IMR-90 (cell line): ENCODE data around the gene NCSTN. TPM values are rescaled to one million over a fixed set of nuclear protein-coding genes. Genes with fewer than 3 reads are reported as not detected.

Experiments
- ATAC-seq: fragments of 200-7000 bp; cut with Tn5 transposase; 2 replicates; pipeline ENCODE4 v1.9.1; 2020; ENCODE audit warnings: low read depth, mild to moderate bottlenecking, moderate library complexity
- BruUV-seq: library from RNA; stranded (reverse); fragments of 400-500 nt; replicated peaks from 2 replicates; lab custom pipeline; 2021; lab: Mats Ljungman, UMichigan
- CTCF ChIA-PET: fragments of 300-600 bp; formaldehyde crosslinking; extraction: SDS; loops from one replicate; lab custom pipeline; 2021; ENCODE audit warnings: antibody characterized with exemption; lab: Yijun Ruan, JAX
- POLR2A ChIA-PET: fragments of 300-600 bp; sonication (Branson Sonifier 250); formaldehyde crosslinking; loops from one replicate; lab custom pipeline; 2022; ENCODE audit warnings: antibody characterized with exemption; ENCODE audit not compliant: unreplicated experiment; lab: Charles Lee
- DNase-seq: peaks from one replicate; pipeline ENCODE4 v3.0.0; 2013
- H2AFZ ChIP-seq: replicated peaks from 2 replicates; pipeline ENCODE3; 2013; ENCODE audit warnings: low read length, mild to moderate bottlenecking; ENCODE audit not compliant: poor library complexity
- H2AK5ac ChIP-seq: 2 replicates; pipeline ENCODE4 v1.6.1; 2013; ENCODE audit warnings: low read depth, low read length, inconsistent platforms
- H2AK9ac ChIP-seq: replicated peaks from 2 replicates; pipeline ENCODE3; 2013; ENCODE audit warnings: mild to moderate bottlenecking, low read depth, low read length, moderate library complexity; ENCODE audit not compliant: poor library complexity
- H2BK120ac ChIP-seq: 2 replicates; pipeline ENCODE4 v1.6.1; 2013; ENCODE audit warnings: low read depth, low read length, inconsistent platforms
- H2BK15ac ChIP-seq: 3 replicates; pipeline ENCODE4 v1.6.1; 2013; ENCODE audit warnings: low read depth, low read length, inconsistent platforms
- H2BK20ac ChIP-seq: 2 replicates; pipeline ENCODE4 v1.6.1; 2013; ENCODE audit warnings: low read depth, mild to moderate bottlenecking, inconsistent platforms, low read length, moderate library complexity
- H2BK5ac ChIP-seq: 2 replicates; pipeline ENCODE4 v1.6.1; 2013; ENCODE audit warnings: mild to moderate bottlenecking, low read depth, low read length, inconsistent platforms; ENCODE audit not compliant: poor library complexity, severe bottlenecking
- H3K14ac ChIP-seq: replicated peaks from 2 replicates; pipeline ENCODE4 v1.6.1; 2013; ENCODE audit warnings: low read depth, low read length, inconsistent platforms
- H3K18ac ChIP-seq: 2 replicates; pipeline ENCODE4 v1.6.1; 2013; ENCODE audit warnings: low read depth, low read length, control low read depth
- H3K23ac ChIP-seq: 2 replicates; pipeline ENCODE4 v1.6.1; 2013; ENCODE audit warnings: low read depth, low read length, inconsistent platforms
- H3K27ac ChIP-seq: 2 replicates; pipeline ENCODE4 v1.5.1; 2013; ENCODE audit warnings: mild to moderate bottlenecking, control low read depth, low read length; ENCODE audit not compliant: insufficient read depth
- H3K27me3 ChIP-seq: 2 replicates; pipeline ENCODE4 v1.6.1; 2013; ENCODE audit warnings: low read length; ENCODE audit not compliant: control insufficient read depth, insufficient read depth
- H3K36me3 ChIP-seq: 2 replicates; pipeline ENCODE4 v1.6.1; 2013; ENCODE audit warnings: low read length, mixed read lengths; ENCODE audit not compliant: control insufficient read depth, insufficient read depth
- H3K4ac ChIP-seq: 2 replicates; pipeline ENCODE4 v1.6.1; 2013; ENCODE audit warnings: low read depth, low read length, inconsistent platforms
- H3K4me1 ChIP-seq: 2 replicates; pipeline ENCODE4 v1.6.1; 2013; ENCODE audit warnings: low read length, mixed read lengths; ENCODE audit not compliant: control insufficient read depth, insufficient read depth
- H3K4me2 ChIP-seq: 2 replicates; pipeline ENCODE4 v1.6.1; 2013; ENCODE audit warnings: low read depth, mild to moderate bottlenecking, control low read depth, low read length, moderate library complexity
- H3K4me3 ChIP-seq: 2 replicates; pipeline ENCODE4 v1.5.1; 2013; ENCODE audit warnings: low read depth, mild to moderate bottlenecking, control low read depth, low read length, moderate library complexity; ENCODE audit not compliant: insufficient read depth
- H3K56ac ChIP-seq: 2 replicates; pipeline ENCODE4 v1.6.1; 2013; ENCODE audit warnings: low read length, inconsistent platforms; ENCODE audit not compliant: insufficient read depth; ENCODE audit errors: extremely low read depth
- H3K79me1 ChIP-seq, 2 experiments: 2 replicates each; pipeline ENCODE4 v1.6.1; 2013; ENCODE audit warnings: low read length in 2 of 2, inconsistent platforms in 1 of 2, low read depth in 1 of 2
- H3K9ac ChIP-seq: 2 replicates; pipeline ENCODE4 v1.6.1; 2013; ENCODE audit warnings: low read depth, low read length, control low read depth
- H3K9me1 ChIP-seq: 2 replicates; pipeline ENCODE4 v1.6.1; 2013; ENCODE audit warnings: low read length, inconsistent platforms; ENCODE audit not compliant: insufficient read depth
- H3K9me3 ChIP-seq: 2 replicates; pipeline ENCODE4 v1.6.1; 2013; ENCODE audit warnings: low read length; ENCODE audit not compliant: control insufficient read depth, insufficient read depth
- H4K20me1 ChIP-seq: 2 replicates; pipeline ENCODE4 v1.6.1; 2013; ENCODE audit warnings: low read length, inconsistent platforms; ENCODE audit not compliant: insufficient read depth
- H4K5ac ChIP-seq: 2 replicates; pipeline ENCODE4 v1.6.1; 2013; ENCODE audit warnings: mild to moderate bottlenecking, low read depth, low read length, control low read depth
- H4K8ac ChIP-seq, 2 experiments: 2 replicates each; pipeline ENCODE4 v1.6.1; 2013; ENCODE audit warnings: low read depth in 2 of 2, low read length in 2 of 2, control low read depth in 1 of 2, inconsistent platforms in 1 of 2
- H4K91ac ChIP-seq: 2 replicates; pipeline ENCODE4 v1.6.1; 2013; ENCODE audit warnings: low read depth, low read length, inconsistent platforms; ENCODE audit not compliant: insufficient read depth
- BHLHE40 ChIP-seq: fragments of 150-350 bp; IDR thresholded peaks from 2 replicates; pipeline ENCODE4 v1.6.1; 2016; ENCODE audit warnings: mild to moderate bottlenecking, low read depth, low read length
- CEBPB ChIP-seq: IDR thresholded peaks from 2 replicates; pipeline ENCODE4 v1.6.1; 2012; ENCODE audit warnings: low read depth, low read length, improper control_type of control experiment
- CHD1 ChIP-seq: IDR thresholded peaks from 2 replicates; pipeline ENCODE4 v1.6.1; 2012; ENCODE audit warnings: low read depth, low read length, improper control_type of control experiment
- CTCF ChIP-seq: conservative IDR thresholded peaks from 2 replicates; pipeline ENCODE4 v1.5.1; 2012; ENCODE audit warnings: mild to moderate bottlenecking, low read depth, low read length, improper control_type of control experiment
- MAFK ChIP-seq: IDR thresholded peaks from 2 replicates; pipeline ENCODE4 v1.6.1; 2012; ENCODE audit warnings: low read depth, low read length, improper control_type of control experiment
- MAZ ChIP-seq: IDR thresholded peaks from 2 replicates; pipeline ENCODE4 v1.6.1; 2012; ENCODE audit warnings: low read depth, mild to moderate bottlenecking, low read length, improper control_type of control experiment, moderate library complexity, borderline replicate concordance
- MXI1 ChIP-seq: IDR thresholded peaks from 2 replicates; pipeline ENCODE4 v1.6.1; 2012; ENCODE audit warnings: low read depth, mild to moderate bottlenecking, low read length, moderate library complexity, borderline replicate concordance
- NFE2L2 ChIP-seq: fragments of 150-350 bp; IDR thresholded peaks from 2 replicates; pipeline ENCODE4 v1.6.1; 2016; ENCODE audit warnings: low read depth, mild to moderate bottlenecking, low read length
- POLR2A ChIP-seq: IDR thresholded peaks from 2 replicates; pipeline ENCODE4 v1.6.1; 2012; ENCODE audit warnings: mild to moderate bottlenecking, low read depth, low read length
- RAD21 ChIP-seq: IDR thresholded peaks from 2 replicates; pipeline ENCODE4 v1.6.1; 2012; ENCODE audit warnings: low read length, improper control_type of control experiment
- RCOR1 ChIP-seq: IDR thresholded peaks from 2 replicates; pipeline ENCODE4 v1.6.1; 2012; ENCODE audit warnings: mild to moderate bottlenecking, low read length, improper control_type of control experiment; ENCODE audit not compliant: insufficient replicate concordance
- RFX5 ChIP-seq: IDR thresholded peaks from 2 replicates; pipeline ENCODE4 v1.8.0; 2012; ENCODE audit warnings: low read depth, mild to moderate bottlenecking, low read length, moderate library complexity
- SMC3 ChIP-seq: fragments of 150-350 bp; IDR thresholded peaks from 2 replicates; pipeline ENCODE4 v1.6.1; 2016; ENCODE audit warnings: low read depth, mild to moderate bottlenecking, antibody characterized with exemption, low read length, moderate library complexity
- USF2 ChIP-seq: fragments of 150-350 bp; IDR thresholded peaks from 2 replicates; pipeline ENCODE4 v1.6.1; 2017; ENCODE audit warnings: mild to moderate bottlenecking, antibody characterized with exemption, low read length, low read depth
- WGBS, 2 experiments: methylation state at CpG; one replicate each; pipeline versions ENCODE4 v1.1.5 to v1.1.7; 2013; ENCODE audit warnings: missing lambda C conversion rate in 2 of 2; ENCODE audit not compliant: insufficient read length in 1 of 2; ENCODE audit errors: extremely low coverage in 2 of 2; 5-methylcytosine and 5-hydroxymethylcytosine counted together
- dilution Hi-C: fragments of 300-500 bp; cut with HindIII; formaldehyde crosslinking; loops from one replicate; pipeline ENCODE4 v1.14.3; 2018; ENCODE audit warnings: low sequenced_read_pairs; ENCODE audit not compliant: unreplicated experiment
- in situ Hi-C: fragments of 300-500 bp; cut with MboI; formaldehyde crosslinking; loops from 3 replicates; pipeline ENCODE4 v1.14.3; 2019; ENCODE audit warnings: low sequenced_read_pairs, inconsistent platforms, mixed read lengths
- intact Hi-C: fragments of 100-400 bp; cut with micrococcal nuclease; formaldehyde crosslinking; loops from 2 replicates; pipeline ENCODE4 v1.10.0; 2022
- polyA plus RNA-seq, 3 experiments: library from polyadenylated mRNA; depleted of rRNA; stranded (reverse); fragments of >200 nt; gene quantifications; 2 replicates each; pipeline ENCODE4 v1.2.3, GENCODE V29; 2012; ENCODE audit warnings: low replicate concordance in 1 of 3
- total RNA-seq: library from RNA; depleted of rRNA; stranded (reverse); fragments of >200 nt; gene quantifications from 2 replicates; pipeline ENCODE4 v1.2.3, GENCODE V29; 2012
- TF ChIP-seq, protein P1 (sequence below): fragments of 150-350 bp; IDR thresholded peaks from 2 replicates; pipeline ENCODE4 v1.6.1; 2016; ENCODE audit warnings: low read depth, mild to moderate bottlenecking, low read length, moderate library complexity, borderline replicate concordance

NCSTN gene
- total and polyA plus RNA-seq, 2 of the 4 experiments (the other 2 are of a cell fraction): 60.2 to 182 TPM

DNA sequence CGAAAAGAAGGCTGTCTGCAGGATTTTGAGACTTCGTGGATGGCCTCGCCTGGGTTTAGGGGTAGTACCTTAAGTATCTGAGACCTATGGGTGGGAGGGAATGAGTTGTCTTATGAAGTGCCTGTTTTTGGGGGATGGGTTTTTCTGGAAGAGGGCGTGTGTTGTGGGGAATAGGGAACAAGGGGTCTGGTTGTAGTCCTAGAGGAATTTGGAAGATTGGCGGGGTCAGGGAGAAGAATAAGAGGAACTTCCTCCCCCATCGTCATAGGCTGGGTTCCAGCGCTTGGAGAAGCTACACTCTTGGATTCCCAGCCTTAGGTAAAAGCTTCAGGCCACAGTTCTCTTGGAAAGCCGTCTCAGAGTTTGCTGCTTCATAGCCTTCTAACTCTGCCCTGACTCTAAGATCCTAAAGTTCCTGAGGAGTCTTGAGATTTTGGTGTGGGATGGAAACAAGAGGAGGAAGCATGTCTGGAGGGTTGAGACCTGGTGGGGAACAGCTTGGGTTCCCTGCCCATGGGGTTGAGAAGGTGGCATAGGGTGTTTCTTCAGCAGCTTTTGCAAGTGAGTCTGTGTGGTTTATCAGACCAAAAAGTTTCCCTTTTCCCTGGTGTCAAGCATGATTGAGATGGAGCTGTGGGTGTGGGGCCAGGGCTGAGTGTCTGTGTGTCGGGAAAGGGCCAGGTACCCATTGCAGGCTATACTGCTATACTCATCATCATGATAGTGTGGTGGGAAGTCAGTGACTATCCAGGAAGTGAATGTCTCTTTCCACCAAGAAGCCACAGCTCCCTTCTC, 59.0 kb downstream of the NCSTN start:
- no peaks in the 10 kb centered on the region for H4K20me1 ChIP-seq
- no peaks in the 10 kb centered on the region for H3K9me3 ChIP-seq
- dilution Hi-C loops (no loop called here), in situ Hi-C loops (no loop called here), intact Hi-C loops (no loop called here)
- H3K9ac ChIP-seq: no peak overlapping the region
- no peak overlapping the region for H3K27ac ChIP-seq
- H2BK5ac ChIP-seq: no peak overlapping the region
- DNase-seq: no peak
- POLR2A ChIA-PET: no interaction called here
- H3K23ac ChIP-seq: no peak overlapping the region
- no peak overlapping the region for H3K18ac ChIP-seq
- H2AK9ac ChIP-seq: peak overlapping the region; percentile 55
- no peak overlapping the region for H3K56ac ChIP-seq
- H3K14ac ChIP-seq: no peak overlapping the region
- no peaks in the 10 kb centered on the region for H3K4me1 ChIP-seq
- peaks cover 33% of the 10 kb centered on the region for H3K27me3 ChIP-seq
- H4K8ac ChIP-seq: no peak overlapping the region
- no peak for ATAC-seq
- H2BK15ac ChIP-seq: no peak overlapping the region
- H3K4me3 ChIP-seq: no peak overlapping the region
- no peaks in the 10 kb centered on the region for H3K36me3 ChIP-seq
- no TSS peak for BruUV-seq
- WGBS, 2 experiments: 33% methylated on average over 1 of the region's 9 CpGs; no CpG with 5 or more reads in 1 of the 2 experiments
- no peaks in the 10 kb centered on the region for H3K79me1 ChIP-seq
- H2AFZ ChIP-seq: no peak overlapping the region
- H4K91ac ChIP-seq: no peak overlapping the region
- H3K4ac ChIP-seq: no peak overlapping the region
- H4K5ac ChIP-seq: no peak overlapping the region
- peaks cover 5% of the 10 kb centered on the region; the same call in 1 of the 2 replicates for H3K9me1 ChIP-seq
- no peak overlapping the region for H2BK120ac ChIP-seq
- CTCF ChIA-PET: no interaction called here
- H2BK20ac ChIP-seq: no peak overlapping the region
- H3K4me2 ChIP-seq: peak overlapping the region; percentile 76; the same call in 1 of the 2 replicates
- no peak overlapping the region for H2AK5ac ChIP-seq
- TF ChIP-seq SMC3 (no peak), POLR2A (no peak), USF2 (no peak), RCOR1 (no peak), CTCF (no peak), BHLHE40 (no peak), MXI1 (no peak), NFE2L2 (no peak), RFX5 (no peak), RAD21 (no peak), CHD1 (no peak), MAZ (no peak), CEBPB (no peak), MAFK (no peak)
- TF ChIP-seq, protein P1, sequence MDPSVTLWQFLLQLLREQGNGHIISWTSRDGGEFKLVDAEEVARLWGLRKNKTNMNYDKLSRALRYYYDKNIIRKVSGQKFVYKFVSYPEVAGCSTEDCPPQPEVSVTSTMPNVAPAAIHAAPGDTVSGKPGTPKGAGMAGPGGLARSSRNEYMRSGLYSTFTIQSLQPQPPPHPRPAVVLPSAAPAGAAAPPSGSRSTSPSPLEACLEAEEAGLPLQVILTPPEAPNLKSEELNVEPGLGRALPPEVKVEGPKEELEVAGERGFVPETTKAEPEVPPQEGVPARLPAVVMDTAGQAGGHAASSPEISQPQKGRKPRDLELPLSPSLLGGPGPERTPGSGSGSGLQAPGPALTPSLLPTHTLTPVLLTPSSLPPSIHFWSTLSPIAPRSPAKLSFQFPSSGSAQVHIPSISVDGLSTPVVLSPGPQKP: no peak
